ENCODE data around the gene SULT4A1.
A peak's percentile ranks its signal among the peaks of the same experiment; 100 is the strongest.

The SULT4A1 gene

DNA sequence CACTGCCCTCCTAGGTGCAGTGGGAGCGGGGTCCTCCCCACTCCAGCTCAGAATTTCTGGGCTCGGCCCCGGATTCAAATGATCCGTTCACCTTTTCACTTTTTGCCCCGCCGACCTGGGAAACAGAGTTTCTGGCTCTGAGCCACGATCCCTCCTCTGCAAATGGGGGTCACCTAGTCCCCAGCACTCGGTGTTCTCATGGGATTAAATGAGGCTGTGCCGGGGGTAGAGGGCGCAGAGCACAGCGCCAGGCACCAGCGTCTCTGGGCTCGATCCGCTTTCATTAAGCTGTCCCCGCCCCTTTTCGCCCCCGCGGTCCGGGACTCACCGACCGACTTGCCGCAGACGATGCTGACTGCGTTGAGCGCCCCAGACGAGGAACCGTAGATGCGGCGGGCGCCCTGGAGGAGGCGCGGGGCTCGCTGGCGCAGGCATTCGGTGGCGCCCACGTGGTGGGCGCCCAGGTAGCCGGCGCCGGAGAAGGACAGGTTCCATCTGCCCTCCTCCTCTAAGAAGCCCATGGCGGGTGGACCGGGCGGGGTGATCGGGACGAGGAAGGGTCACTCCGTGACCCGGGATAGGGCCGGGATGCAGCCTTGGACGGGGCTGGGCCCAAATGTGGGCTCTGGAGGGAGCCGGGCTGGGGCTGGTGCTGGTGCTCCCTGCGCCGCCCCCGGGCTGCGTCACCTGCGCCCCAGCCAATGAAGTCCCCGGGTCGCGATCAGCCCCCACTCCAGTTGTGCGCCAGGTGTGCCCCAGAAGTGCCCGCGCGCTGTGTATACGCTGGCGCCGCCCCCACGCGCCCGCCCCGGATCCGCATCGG is 29.3 kb upstream of the SULT4A1 start, which contains the start of gene PNPLA5:
Gene PNPLA5, minus strand, starts transcription at position 654 of the 823 bp plus-strand sequence. Its CDS starts 133 bp downstream, at position 521.
- no peaks in the 10 kb centered on the region for H3K36me3 Mint-ChIP-seq (ENCODE audit: low read depth)
- peaks cover 3% of the 10 kb centered on the region for H3K4me1 Mint-ChIP-seq (ENCODE audit: low read depth)
- H3K27ac Mint-ChIP-seq = no peak within 1 kb of the TSS
- DNase-seq = peak; percentile 51
- H3K4me3 Mint-ChIP-seq = no peak within 1 kb of the TSS
- H3K27me3 Mint-ChIP-seq = peaks cover 66% of the 10 kb centered on the region
- H3K9me3 Mint-ChIP-seq = no peaks in the 10 kb centered on the region

GRCh38 chr22:43890901-43891331 is 28.6 kb upstream of the SULT4A1 start:
- H3K27me3 Mint-ChIP-seq = peaks cover 68% of the 10 kb centered on the region

GRCh38 chr22:43889860-43890253 is 27.5 kb upstream of the SULT4A1 start:
- no peak for DNase-seq
- Mint-ChIP-seq H3K4me3 (no peak overlapping the region), H3K4me1 (ENCODE audit: low read depth) (peaks cover 3% of the 10 kb centered on the region), H3K27me3 (peaks cover 75% of the 10 kb centered on the region), H3K36me3 (ENCODE audit: low read depth) (no peaks in the 10 kb centered on the region), H3K27ac (no peak overlapping the region), H3K9me3 (no peaks in the 10 kb centered on the region)

More at GRCh38 chr22:43890901-43891331, 28.6 kb upstream of the SULT4A1 start:
- Mint-ChIP-seq H3K9me3 (no peaks in the 10 kb centered on the region), H3K27ac (no peak overlapping the region), H3K36me3 (ENCODE audit: low read depth) (no peaks in the 10 kb centered on the region), H3K4me3 (no peak overlapping the region), H3K4me1 (ENCODE audit: low read depth) (peaks cover 3% of the 10 kb centered on the region)
- no peak for DNase-seq

- Mint-ChIP-seq H3K9me3 (no peaks in the 10 kb centered on the region), H3K36me3 (ENCODE audit: low read depth) (no peaks in the 10 kb centered on the region), H3K4me1 (ENCODE audit: low read depth) (peaks cover 3% of the 10 kb centered on the region), H3K27ac (no peak overlapping the region), H3K4me3 (no peak overlapping the region), H3K27me3 (peaks cover 77% of the 10 kb centered on the region)
- DNase-seq = no peak
Measured at GRCh38 chr22:43889201-43889859, 27.0 kb upstream of the SULT4A1 start.

- Mint-ChIP-seq H3K36me3 (ENCODE audit: low read depth) (no peaks in the 10 kb centered on the region), H3K4me3 (no peak overlapping the region), H3K9me3 (no peaks in the 10 kb centered on the region), H3K4me1 (ENCODE audit: low read depth) (peaks cover 3% of the 10 kb centered on the region), H3K27ac (no peak overlapping the region), H3K27me3 (peaks cover 71% of the 10 kb centered on the region)
- no peak for DNase-seq
Measured at GRCh38 chr22:43888740-43889139, 26.4 kb upstream of the SULT4A1 start.

DNA sequence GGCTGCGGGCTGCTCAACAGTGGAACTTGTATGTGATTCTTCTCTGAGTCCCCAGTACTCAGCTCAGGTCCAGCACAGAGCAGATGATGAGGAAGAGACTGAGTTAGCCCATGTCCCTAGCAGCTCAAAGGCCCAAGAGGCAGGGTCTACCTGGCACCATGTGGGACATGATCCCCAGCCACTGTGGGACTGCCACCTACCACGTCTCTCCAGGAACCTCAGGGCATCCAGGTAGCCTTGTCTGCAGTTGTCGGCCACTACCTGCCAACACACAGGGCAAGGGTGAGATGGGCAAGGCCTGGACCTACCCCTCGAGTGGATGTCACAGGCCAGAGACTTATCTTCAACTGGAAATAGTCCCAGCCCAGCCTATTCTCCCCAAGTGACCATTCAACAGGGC is 25.1 kb upstream of the SULT4A1 start:
- Mint-ChIP-seq H3K27me3 (peaks cover 66% of the 10 kb centered on the region), H3K9me3 (no peaks in the 10 kb centered on the region), H3K4me1 (ENCODE audit: low read depth) (peaks cover 3% of the 10 kb centered on the region), H3K27ac (no peak overlapping the region), H3K4me3 (no peak overlapping the region), H3K36me3 (ENCODE audit: low read depth) (no peaks in the 10 kb centered on the region)
- no peak for DNase-seq

DNA sequence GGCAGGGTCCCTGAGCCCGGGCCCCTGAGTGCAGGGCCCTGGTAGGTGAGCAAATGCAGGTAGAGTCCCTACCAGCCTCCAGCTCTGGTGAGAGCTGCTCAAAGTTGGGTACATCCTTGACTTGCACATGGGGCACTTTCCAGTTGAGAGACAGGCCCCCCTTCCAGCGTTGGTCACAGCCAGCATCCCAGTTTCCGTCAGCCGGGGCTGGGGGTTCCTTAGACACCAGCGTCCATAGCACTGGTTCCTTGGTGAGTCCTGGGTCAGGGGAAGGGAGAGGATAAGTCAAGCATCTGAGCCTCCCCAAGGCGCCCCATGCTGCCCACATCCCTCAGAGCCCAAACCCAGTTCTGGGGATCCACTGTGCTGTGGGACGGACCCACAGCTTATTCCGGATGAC is 23.9 kb upstream of the SULT4A1 start:
- no peak overlapping the region for H3K27ac Mint-ChIP-seq
- no peak overlapping the region for H3K4me3 Mint-ChIP-seq
- no peaks in the 10 kb centered on the region for H3K9me3 Mint-ChIP-seq
- H3K27me3 Mint-ChIP-seq = peaks cover 58% of the 10 kb centered on the region
- no peak for DNase-seq
- peaks cover under 1% of the 10 kb centered on the region for H3K4me1 Mint-ChIP-seq (ENCODE audit: low read depth)
- no peaks in the 10 kb centered on the region for H3K36me3 Mint-ChIP-seq (ENCODE audit: low read depth)

DNA sequence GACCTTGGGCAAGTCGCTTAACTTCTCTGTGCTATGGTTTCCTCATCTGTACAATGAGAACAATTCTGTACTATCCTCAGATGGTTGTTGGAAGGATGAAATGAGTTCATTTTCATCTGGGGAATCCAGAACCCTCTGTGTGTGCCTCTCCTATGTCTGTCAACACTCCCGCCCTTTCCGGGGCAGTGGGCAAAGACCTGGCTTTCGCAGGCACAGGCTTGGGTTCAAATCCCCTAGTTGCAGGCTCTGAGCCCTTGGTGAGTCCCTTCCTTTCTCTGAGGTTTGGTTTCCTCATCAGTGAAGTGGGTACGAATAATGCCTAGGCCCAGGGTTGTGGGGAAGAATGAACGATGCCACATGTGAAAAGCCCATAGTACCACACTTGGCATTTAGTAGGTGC is 23.5 kb upstream of the SULT4A1 start:
- no peaks in the 10 kb centered on the region for H3K9me3 Mint-ChIP-seq
- peaks cover 53% of the 10 kb centered on the region for H3K27me3 Mint-ChIP-seq
- H3K36me3 Mint-ChIP-seq (ENCODE audit: low read depth) = no peaks in the 10 kb centered on the region
- peak; percentile 17 for DNase-seq
- no peaks in the 10 kb centered on the region for H3K4me1 Mint-ChIP-seq (ENCODE audit: low read depth)
- no peak overlapping the region for H3K27ac Mint-ChIP-seq
- H3K4me3 Mint-ChIP-seq = no peak overlapping the region

DNA sequence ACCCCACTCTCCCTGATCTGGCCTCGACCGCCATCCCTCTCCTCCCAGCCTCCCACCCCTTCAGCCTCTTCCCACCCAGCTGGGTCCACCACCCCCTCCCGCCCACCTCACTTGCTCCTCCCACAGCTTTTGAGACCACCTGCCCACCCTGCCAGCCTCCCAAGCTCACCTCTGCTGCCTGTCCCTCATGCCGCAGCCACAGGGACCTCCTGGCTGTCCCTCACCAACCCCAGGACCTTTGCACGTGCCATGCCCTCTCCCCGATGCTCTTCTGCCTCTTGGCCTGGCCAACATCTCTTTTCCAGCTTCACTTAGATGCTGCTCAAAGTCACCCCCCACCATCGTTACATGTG is 23.0 kb upstream of the SULT4A1 start:
- Mint-ChIP-seq H3K27me3 (peaks cover 49% of the 10 kb centered on the region), H3K36me3 (ENCODE audit: low read depth) (no peaks in the 10 kb centered on the region), H3K9me3 (no peaks in the 10 kb centered on the region), H3K27ac (no peak overlapping the region), H3K4me3 (no peak overlapping the region), H3K4me1 (ENCODE audit: low read depth) (no peaks in the 10 kb centered on the region)
- DNase-seq = no peak

DNA sequence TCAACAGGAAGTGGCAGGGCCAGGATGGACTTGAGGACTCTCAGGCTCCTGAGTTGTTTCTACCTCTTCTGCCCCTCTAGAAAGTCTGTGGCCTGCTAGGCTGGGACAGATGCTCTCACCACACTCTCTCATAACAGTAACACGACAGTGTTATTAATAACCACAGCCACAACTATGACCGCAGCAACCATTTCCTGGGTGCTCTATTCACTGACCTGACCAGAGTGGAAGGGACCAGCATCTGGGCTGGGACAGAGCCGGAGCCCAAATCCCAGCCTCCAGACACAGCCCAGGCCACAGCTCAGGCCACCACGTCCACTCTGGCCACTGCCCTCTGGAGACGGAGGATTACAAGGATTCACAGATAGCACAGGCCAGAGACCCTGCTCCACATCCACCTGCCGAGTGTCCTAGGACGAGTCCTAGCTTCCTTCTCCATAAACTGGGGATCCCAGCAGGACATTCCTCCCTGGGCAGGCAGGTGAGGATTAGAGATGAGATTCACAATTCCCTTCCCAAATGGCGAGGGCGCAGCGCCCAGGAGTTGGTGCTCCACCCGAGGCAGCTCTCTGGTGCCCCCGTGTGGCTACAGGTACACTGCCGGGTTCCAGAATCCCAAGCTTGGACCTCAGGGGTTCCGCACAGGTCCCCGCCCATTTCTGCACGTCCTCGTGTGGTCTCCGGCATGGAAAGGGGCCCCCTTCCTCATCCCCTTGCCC is 22.4 kb upstream of the SULT4A1 start:
- DNase-seq = peak; percentile 68
- Mint-ChIP-seq H3K4me3 (no peak overlapping the region), H3K27ac (no peak overlapping the region), H3K9me3 (no peaks in the 10 kb centered on the region), H3K36me3 (ENCODE audit: low read depth) (no peaks in the 10 kb centered on the region), H3K4me1 (ENCODE audit: low read depth) (no peaks in the 10 kb centered on the region), H3K27me3 (peaks cover 43% of the 10 kb centered on the region)

GRCh38 chr22:43883719-43884415 is 21.6 kb upstream of the SULT4A1 start:
- Mint-ChIP-seq H3K4me1 (ENCODE audit: low read depth) (no peaks in the 10 kb centered on the region), H3K27ac (no peak overlapping the region), H3K36me3 (ENCODE audit: low read depth) (no peaks in the 10 kb centered on the region), H3K9me3 (no peaks in the 10 kb centered on the region), H3K27me3 (peaks cover 40% of the 10 kb centered on the region), H3K4me3 (no peak overlapping the region)
- DNase-seq = no peak

DNA sequence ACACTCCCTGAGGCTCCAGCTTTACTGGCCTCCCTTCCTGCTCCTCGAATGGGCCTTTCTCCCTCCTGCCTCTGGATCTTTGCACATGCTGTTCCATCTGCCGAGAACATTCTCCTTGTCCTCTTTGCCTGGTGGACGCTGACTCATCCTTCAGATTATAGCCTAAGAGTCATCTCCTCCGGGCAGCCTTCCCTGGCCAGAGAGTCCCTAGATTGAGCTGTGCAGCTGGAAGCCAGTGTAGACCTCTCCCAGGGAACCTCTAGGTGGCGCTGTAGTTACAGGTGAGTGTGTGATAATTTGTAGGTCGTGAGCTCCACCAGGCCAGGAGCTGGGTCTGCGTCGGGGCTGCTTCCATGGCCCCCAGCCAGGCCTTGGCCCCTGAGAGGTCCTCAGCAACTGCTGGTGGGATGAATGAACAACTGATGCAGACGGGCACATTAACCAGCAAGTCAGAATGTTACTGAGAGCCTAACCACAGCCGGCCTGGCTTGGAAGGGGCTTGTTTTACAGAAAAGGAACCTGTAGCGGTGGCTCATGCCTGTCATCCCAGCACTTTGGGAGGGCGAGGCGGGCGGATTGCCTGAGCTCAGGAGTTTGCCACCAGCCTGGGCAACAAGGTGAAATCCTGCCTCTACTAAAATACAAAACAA is 20.8 kb upstream of the SULT4A1 start:
- H3K36me3 Mint-ChIP-seq (ENCODE audit: low read depth) = no peaks in the 10 kb centered on the region
- H3K4me1 Mint-ChIP-seq (ENCODE audit: low read depth) = no peaks in the 10 kb centered on the region
- no peak overlapping the region for H3K27ac Mint-ChIP-seq
- no peak overlapping the region for H3K4me3 Mint-ChIP-seq
- peak; percentile 53 for DNase-seq
- peaks cover 42% of the 10 kb centered on the region for H3K27me3 Mint-ChIP-seq
- H3K9me3 Mint-ChIP-seq = no peaks in the 10 kb centered on the region

DNA sequence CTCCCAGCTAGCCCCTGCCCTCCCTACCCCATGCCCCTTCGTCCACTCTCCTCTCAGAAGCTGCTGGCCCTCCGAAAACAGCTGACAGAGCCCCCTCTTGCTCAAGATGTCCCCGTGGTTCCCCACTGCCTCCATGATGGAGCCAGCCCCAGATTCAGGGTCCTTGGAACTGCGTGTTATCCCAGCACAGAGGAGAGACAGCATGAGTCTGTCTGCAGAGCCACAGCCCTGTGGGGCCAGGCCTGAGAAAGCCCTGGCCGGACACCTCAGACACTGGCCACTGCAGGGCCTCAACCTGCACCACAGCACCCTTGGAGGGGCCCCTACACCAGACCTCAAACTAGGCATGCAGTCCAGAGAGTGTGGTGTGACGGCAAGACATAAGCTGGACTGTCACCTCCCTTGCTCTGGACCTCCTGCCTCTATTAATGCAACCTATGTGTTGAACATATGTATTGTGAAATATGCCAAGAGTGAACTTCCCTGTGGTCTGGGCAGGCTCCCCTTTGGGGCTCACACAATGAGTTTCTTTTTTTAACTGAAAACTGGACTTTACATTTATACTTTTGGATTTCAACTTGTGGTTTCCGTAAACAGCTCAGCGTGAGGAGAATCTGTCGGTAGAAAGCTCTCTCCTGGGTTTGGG is 19.9 kb upstream of the SULT4A1 start:
- Mint-ChIP-seq H3K4me1 (ENCODE audit: low read depth) (no peaks in the 10 kb centered on the region), H3K27ac (no peak overlapping the region), H3K4me3 (no peak overlapping the region), H3K36me3 (ENCODE audit: low read depth) (no peaks in the 10 kb centered on the region), H3K9me3 (no peaks in the 10 kb centered on the region), H3K27me3 (peaks cover 46% of the 10 kb centered on the region)
- peak; percentile 3 for DNase-seq

Measured in activated T-cell treated with anti-CD3 and anti-CD28 coated beads, Interleukin-2, amount 50 U/mL, for 24 hours (primary cell).